K562 (cell line): Measurements from ENCODE around the gene ABLIM1.

Experiments used
- CEBPB ChIP-seq: fragments of 450-650 bp; IDR thresholded peaks from 2 replicates; pipeline ENCODE4 v1.6.1; 2016; ENCODE audit warnings: missing genetic modification characterization, missing compliant biosample characterization
- RCOR1 ChIP-seq, 2 experiments: IDR thresholded peaks; 2 replicates each; pipeline ENCODE4 v1.6.1; 2012; ENCODE audit warnings: low read depth in 2 of 2, low read length in 2 of 2, borderline replicate concordance in 1 of 2, improper control_type of control experiment in 1 of 2
- TGIF2 ChIP-seq: sonication (generic); formaldehyde crosslinking; IDR thresholded peaks from 2 replicates; pipeline ENCODE4 v1.8.1; 2022; ENCODE audit warnings: mild to moderate bottlenecking, missing genetic modification reagents, moderate library complexity
- ZBED1 ChIP-seq: IDR thresholded peaks from 2 replicates; pipeline ENCODE4 v1.6.1; 2014
- TF ChIP-seq, protein P1 (sequence below): fragments of 450-650 bp; IDR thresholded peaks from 2 replicates; pipeline ENCODE4 v1.6.1; 2018; ENCODE audit not compliant: partially characterized antibody

DNA sequence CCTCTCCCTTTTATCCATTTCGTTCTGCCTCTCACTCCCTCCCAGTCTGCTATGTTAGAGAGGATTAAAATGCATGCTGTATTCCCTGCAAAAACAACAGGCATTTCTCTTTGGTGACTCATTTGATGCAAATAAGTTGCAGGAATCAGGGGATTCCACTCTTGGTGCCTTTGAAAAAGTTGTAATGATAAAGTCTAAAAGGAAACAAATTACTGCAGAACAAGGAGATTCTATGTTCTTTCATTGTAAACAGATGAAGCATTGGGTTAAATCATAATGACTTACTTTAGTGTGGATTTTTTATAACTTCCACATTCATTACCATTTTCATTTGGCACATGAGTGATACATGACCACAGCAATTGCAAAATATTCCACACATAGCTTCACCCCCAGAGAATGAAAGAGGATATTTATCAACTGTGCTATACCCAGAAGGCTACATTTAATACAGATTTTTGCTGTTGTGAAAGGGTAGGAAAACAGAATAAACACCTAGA is 33.4 kb upstream of the ABLIM1 start:
- TF ChIP-seq TGIF2 = no peak
- TF ChIP-seq, protein P1, sequence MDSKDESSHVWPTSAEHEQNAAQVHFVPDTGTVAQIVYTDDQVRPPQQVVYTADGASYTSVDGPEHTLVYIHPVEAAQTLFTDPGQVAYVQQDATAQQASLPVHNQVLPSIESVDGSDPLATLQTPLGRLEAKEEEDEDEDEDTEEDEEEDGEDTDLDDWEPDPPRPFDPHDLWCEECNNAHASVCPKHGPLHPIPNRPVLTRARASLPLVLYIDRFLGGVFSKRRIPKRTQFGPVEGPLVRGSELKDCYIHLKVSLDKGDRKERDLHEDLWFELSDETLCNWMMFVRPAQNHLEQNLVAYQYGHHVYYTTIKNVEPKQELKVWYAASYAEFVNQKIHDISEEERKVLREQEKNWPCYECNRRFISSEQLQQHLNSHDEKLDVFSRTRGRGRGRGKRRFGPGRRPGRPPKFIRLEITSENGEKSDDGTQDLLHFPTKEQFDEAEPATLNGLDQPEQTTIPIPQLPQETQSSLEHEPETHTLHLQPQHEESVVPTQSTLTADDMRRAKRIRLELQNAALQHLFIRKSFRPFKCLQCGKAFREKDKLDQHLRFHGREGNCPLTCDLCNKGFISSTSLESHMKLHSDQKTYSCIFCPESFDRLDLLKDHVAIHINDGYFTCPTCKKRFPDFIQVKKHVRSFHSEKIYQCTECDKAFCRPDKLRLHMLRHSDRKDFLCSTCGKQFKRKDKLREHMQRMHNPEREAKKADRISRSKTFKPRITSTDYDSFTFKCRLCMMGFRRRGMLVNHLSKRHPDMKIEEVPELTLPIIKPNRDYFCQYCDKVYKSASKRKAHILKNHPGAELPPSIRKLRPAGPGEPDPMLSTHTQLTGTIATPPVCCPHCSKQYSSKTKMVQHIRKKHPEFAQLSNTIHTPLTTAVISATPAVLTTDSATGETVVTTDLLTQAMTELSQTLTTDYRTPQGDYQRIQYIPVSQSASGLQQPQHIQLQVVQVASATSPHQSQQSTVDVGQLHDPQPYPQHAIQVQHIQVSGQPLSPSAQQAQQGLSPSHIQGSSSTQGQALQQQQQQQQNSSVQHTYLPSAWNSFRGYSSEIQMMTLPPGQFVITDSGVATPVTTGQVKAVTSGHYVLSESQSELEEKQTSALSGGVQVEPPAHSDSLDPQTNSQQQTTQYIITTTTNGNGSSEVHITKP = no peak
- TF ChIP-seq ZBED1 = no peak
- TF ChIP-seq CEBPB (tag) = no peak
- TF ChIP-seq RCOR1 (IDR thresholded peaks at IDR 0.05; ENCODE audit: borderline replicate concordance in 1 of 2, low read depth in 2 of 2, low read length in 2 of 2) = no peak
